Stimulated activated CD4-positive, alpha-beta T cell treated with anti-CD3 and anti-CD28 coated beads, Interleukin-15, amount 100 ng/mL, for 1 hour (primary cell): ENCODE results near the gene HMGA1.
"Not testable (repeated sequence)": the region's sequence is repeated elsewhere in the genome, so short reads cannot be mapped to it uniquely, and the experiment has no call there.

Source experiments
- DNase-seq, 2 donors: peaks; one replicate each; pipeline ENCODE4 v3.0.0-alpha.2; 2020; ENCODE audit warnings: low read depth in 1 of 2, low spot score in 1 of 2

The HMGA1 gene

GRCh38 chr6:34259529-34260069 lies 22.9 kb downstream of the HMGA1 start:
- no peak for DNase-seq

GRCh38 chr6:34260576-34261267 lies 24.0 kb downstream of the HMGA1 start:
- no peak for DNase-seq

GRCh38 chr6:34263484-34263883 lies 26.8 kb downstream of the HMGA1 start:
- not testable (repeated sequence) for DNase-seq

GRCh38 chr6:34267746-34268145 lies 31.1 kb downstream of the HMGA1 start:
- DNase-seq: no peak

GRCh38 chr6:34269132-34269531 lies 32.5 kb downstream of the HMGA1 start:
- not testable (repeated sequence) for DNase-seq

GRCh38 chr6:34269658-34270341 lies 33.1 kb downstream of the HMGA1 start:
- DNase-seq: not testable (repeated sequence)

- no peak for DNase-seq
Measured at GRCh38 chr6:34272013-34272926, 35.6 kb downstream of the HMGA1 start.

GRCh38 chr6:34273242-34273805 lies 36.7 kb downstream of the HMGA1 start:
- DNase-seq: no peak

- DNase-seq: no peak
Measured at GRCh38 chr6:34274129-34274528, 37.5 kb downstream of the HMGA1 start.

GRCh38 chr6:34275128-34275804 lies 38.6 kb downstream of the HMGA1 start:
- no peak for DNase-seq

GRCh38 chr6:34276191-34276590 lies 39.5 kb downstream of the HMGA1 start:
- DNase-seq: no peak

- no peak for DNase-seq
Measured at GRCh38 chr6:34276881-34277762, 40.4 kb downstream of the HMGA1 start.

- DNase-seq: no peak
Measured at GRCh38 chr6:34277763-34278112, 41.1 kb downstream of the HMGA1 start.

GRCh38 chr6:34278833-34279232 lies 42.2 kb downstream of the HMGA1 start:
- DNase-seq: no peak

- no peak for DNase-seq
Measured at GRCh38 chr6:34280216-34280615, 43.5 kb downstream of the HMGA1 start.

- DNase-seq: no peak
Measured at GRCh38 chr6:34281702-34282334, 45.1 kb downstream of the HMGA1 start.

- no peak for DNase-seq
Measured at GRCh38 chr6:34284563-34285447, 48.1 kb downstream of the HMGA1 start.

GRCh38 chr6:34285448-34286164 lies 48.9 kb downstream of the HMGA1 start:
- no peak for DNase-seq
